Ramos (cell line): ENCODE results near the gene GLDC.
"Not testable (repeated sequence)": the region's sequence is repeated elsewhere in the genome, so short reads cannot be mapped to it uniquely, and the experiment has no call there.

Experiments
- in situ Hi-C: fragments of 300-500 bp; cut with MboI; formaldehyde crosslinking; loops from one replicate; pipeline ENCODE4 v1.14.3; 2022; ENCODE audit warnings: low sequenced_read_pairs; ENCODE audit not compliant: unreplicated experiment

Gene GLDC

DNA sequence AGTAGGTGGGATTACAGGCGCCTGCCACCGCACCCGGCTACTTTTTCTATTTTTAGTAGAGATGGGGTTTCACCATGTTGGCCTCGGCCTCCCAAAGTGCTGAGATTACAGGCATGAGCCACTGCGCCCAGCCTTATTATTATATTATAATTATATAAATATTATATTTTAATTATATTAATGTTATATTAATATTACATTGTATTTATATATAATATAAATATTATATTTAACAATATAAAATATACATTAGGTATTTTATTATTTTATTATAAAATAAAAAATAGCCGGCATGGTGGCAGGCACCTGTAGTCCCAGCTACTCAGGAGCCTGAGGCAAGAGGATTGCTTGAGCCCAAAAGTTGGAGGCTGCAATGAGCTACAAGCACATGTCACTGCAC is 21.6 kb upstream of the GLDC start:
- in situ Hi-C loops, result no loop called here

DNA sequence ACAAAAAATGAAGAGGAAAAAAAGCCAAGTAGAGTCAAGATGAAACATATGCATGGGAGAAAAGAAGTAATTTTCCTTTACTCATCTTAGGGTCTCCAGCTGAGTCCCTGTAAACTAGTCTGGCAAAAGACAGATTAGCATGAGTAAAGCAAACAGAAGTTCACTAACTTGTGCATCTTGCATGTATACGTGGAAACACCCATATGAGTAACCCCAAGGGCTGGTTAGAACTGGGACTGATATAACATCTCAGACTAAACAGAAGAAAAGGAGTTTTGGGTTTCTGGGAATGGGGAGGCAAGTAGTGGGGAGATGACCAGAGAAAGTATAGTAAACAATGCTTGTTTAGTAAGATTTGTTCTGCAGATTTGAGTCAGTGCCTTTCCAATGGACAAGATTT is 20.1 kb upstream of the GLDC start:
- in situ Hi-C loops, result no loop called here

DNA sequence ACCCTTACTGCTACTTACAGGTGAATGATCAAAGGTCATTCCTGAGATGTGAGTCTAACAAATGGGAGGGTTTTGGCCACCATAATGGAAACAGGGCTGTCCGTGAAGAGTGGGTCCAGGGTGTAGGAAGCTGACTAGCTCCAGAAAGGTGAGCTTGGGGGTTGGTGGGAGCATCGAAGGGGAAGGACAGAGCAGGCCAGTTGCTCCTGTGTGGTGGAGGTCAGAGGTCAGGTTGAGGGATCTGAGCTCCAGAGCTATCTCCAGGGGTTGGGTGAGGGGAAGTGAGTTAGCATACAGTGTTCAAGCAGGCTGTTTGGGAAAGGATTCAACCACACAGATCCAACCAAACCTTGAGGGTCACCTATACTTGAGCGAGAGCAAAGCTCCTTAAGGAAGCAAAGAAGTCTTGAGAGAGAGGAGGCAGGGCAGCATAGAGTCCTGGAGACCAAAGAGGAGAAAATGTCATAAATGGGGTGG is 18.7 kb upstream of the GLDC start:
- in situ Hi-C loops, result no loop called here

DNA sequence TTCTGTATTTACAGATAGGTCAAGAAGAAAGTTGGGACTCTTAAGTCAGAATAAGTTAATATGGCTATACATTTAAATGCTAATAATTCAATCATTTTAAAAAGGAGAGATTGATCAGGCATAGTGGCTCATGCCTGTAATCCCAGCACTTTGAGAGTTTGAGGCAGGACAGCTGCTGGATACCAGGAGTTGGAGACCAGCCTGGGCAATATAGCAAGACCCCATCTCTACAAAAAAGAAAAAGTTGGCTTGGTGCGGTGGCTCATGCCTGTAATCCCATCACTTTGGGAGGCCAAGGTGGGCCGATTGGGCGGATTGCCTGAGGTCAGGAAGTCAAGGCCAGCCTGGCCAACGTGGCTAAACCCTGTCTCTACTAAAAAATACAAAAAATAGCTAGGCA is 15.0 kb upstream of the GLDC start:
- in situ Hi-C loops, result no loop called here

DNA sequence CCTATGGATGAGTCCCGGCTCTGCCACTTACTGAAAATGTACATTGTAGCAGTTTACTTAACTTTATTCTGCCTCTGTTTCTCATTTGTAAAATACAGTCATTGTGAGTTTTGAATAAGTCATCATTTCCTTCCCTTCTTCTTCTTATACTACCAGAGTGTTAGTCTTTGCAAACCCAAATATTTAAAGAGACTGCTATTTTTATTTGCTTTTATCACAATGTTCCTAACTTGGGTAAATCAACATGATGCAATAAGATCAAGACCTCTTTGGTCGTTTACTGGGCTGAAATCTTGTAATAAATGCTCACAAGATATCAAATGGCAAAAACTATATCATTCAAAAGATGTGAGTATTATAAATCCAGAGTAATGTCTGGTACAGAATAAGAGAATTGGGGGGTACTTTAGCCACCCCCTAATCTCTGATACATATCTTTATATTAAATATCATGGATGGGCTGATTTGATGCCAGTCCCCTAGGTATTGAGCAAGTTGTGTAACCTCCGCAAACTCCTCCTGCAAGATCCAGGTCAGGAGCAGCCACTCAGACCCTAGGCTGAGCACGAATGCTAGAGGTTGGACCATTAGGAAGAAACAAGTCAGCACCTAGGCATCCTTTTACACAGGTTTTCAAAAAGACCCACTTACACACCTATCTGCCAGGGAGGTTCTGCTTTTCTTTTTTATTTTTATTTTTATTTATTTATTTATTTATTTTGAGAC is 13.3 kb upstream of the GLDC start:
- in situ Hi-C loops, result no loop called here

DNA sequence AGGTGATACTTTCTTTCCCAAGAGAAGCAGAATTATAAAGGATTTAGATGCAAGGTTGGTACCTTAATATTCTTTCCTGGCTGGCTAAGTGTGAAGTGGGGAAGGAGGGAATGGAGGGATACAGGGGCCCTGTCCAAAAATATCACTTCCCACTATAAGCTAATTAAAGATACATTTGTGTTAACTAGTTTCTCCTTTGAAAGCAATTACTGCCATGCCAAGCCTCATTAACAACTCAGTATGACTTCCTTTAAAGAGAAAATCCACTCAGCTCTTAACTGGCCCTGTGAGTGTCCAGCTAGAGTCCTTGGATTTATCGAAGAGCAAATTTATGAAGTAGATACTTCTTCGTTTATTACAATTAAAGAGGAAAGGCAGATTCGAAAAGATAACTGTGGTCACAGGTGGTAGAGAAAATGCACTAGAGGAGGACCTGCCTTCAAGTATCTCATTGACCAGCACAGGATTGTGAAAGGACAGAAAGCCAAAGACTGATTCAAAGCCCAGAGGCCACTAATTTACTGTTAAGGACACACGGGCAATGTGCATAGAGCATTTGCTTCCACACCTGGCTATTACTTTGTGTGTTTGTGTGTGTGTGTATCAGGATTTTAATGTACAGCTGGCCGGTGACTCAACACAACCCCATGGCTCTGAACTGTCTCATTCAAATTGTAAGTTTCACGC is 11.2 kb upstream of the GLDC start:
- in situ Hi-C loops, result no loop called here

DNA sequence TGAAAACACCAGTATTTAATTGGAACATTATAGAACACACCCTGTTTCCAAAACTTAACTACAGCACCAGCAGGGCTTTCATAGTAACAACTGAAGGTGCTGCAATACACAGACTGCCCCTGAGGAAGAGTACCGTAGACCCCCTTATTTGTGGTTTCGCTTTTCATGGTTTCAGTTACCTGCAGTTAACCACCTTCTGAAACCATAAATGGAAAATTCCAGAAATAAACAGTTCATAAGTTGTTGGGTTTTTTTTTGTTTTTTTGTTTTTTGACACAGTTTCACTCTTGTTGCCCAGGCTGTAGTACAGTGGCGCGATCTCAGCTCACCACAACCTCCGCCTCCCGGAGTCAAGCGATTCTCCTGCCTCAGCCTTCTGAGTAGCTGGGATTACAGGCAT is 9.5 kb upstream of the GLDC start:
- in situ Hi-C loops, result no loop called here

DNA sequence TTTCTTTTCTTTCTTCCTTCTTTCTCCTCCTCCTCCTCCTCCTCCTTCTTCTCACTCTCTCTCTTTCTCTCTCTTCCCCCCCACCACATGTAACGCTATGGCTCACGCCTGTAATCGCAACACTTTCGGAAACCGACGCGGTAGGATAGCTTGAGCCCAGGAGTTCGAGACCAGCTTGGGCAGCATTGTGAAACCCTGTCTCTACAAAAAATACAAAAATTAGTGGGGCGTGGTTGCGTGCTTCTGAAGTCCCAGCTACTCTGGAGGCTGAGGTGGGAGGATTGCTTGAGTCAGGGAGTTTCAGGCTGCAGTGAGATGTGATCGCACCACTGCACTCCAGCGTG is 736 bp upstream of the GLDC start:
- in situ Hi-C loops, result no loop called here

DNA sequence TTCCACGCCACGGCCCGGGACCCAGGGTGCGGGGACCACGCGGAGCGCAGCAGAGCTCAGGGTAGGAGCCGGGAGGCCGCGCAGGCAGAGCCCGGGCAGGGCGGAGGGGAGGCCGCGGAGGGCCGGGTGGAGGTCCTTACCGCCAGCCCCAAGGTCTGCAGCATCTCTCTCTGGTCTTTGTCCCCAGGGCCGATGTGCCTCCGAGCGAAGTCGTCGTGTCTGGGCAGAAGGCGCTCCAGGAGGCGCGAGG is 499 bp downstream of the GLDC start:
- in situ Hi-C loops, result not testable (repeated sequence)

DNA sequence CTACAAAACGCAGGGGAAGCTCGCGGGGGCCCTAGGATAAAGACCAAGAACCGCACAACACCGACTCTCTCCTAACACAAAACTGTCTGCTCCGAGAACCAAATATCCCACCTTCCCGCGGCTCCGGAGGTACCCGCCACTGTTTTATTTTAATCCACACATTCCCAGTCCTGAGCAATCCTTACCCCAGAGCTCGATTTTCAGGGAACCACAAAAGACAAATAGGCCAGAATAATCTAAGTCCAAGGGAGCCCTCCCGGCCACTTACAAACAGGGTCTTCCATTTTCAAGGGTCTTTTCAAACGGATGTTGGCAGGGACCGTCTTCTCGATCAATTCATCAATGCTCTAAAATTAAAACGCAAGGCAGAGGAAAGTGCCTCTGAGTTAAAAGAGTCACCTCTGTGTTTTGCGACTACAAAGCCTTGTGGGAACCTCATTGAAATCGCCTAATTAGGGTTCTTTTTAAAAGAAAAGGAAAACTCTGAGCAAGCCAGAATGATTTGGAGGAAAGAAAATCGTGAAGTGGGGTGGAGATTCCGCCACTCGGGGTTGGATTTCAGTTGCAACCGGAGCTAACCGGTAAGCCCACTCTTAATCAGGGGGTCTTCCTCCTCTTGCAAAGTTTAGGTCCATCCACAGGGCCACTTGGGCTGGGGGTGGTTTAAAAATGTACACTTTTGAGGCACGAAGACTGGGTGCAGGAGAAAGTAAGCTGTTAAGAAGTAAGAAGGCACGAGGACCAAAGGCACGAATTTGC is 1.0 kb downstream of the GLDC start:
- in situ Hi-C loops, result no loop called here

DNA sequence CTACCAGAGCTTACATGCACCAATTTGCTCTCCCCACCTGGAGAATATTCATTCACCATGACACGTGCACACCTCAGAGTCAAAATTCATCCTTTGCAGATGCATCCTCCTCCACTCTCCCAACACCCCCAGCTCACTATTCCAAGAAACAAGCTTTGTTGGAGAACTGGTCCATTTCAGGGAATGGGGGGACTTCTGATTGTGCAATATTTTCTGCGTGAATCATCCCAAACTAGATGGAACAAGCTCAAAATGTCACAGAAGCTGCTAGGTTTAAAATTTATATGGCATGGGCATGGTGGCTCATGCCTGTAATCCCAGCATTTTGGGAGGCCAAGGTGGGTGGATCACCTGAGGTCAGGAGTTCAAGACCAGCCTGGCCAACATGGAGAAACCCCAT is 3.6 kb downstream of the GLDC start:
- in situ Hi-C loops, result no loop called here

DNA sequence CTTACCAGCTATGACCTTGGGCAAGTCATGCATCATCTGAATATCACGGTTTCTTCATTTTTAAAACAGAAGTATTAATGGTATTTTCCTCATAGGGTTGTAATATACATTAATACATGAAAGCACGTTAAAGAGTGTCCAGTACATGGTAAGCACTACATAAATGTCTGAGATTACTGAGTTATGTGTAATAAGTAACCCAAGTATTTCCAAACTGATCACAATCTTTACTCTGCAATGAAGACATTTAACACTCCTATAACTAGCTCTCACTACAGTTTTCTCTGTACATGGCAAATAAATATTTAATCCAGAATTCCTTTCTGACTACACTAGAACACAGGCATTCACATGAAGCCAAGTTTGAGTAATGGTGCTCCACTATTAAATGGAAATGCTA is 4.0 kb downstream of the GLDC start:
- in situ Hi-C loops, result no loop called here

DNA sequence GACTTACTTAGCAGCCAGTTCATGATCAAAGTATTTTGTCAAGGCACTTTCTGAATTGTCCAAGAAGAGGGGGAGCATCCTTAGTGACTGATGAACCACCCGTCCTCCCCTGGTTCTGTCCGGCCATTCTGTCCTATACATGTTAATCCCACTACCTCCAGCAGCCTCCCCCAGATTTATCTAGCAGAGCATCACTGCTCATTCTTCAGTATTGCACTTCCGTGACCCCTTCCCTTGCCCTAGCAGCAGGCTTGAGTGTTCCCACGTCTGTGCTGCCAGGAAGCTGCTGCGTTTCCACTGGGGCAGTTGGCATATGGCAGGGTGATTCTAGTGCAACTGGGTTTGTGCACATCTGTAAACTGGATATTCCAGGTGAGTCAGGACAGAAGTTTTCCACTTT is 4.5 kb downstream of the GLDC start:
- in situ Hi-C loops, result no loop called here

DNA sequence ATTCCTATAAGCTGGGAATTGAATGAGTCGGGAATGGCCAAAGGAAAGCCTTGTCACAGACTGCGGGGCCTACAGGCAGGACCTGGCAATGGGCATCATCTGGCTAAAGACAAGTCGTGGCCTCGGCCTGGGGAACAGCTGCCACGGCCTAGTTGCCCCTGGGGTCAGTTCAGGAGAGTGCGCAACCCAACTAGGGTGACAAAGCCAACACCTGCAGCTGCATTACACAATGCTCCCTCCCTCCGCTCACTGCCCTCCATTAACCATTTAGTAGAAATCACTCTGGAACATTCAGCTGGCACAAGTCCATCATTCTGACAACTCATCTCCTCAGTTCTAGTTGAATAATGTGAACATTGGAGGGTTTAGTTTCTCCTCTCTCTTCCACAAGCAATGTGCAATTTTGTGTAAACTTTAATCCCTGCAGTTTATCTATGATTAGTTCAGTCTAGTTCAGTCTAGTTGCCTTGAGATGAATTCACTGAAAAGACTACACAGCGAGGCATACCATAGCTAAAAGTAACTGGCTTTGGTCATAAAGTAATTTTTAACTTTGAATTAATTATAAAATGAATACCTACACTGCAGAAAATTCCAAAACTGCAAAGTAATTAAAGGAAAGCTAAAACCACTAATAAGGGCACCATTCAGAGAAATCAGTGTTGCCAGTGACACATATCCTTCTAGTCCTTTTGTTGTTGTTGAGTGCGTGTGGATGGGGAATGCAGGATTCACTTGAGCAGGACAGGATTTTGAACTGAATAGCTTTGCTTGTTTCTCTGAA is 5.1 kb downstream of the GLDC start:
- in situ Hi-C loops, result no loop called here

DNA sequence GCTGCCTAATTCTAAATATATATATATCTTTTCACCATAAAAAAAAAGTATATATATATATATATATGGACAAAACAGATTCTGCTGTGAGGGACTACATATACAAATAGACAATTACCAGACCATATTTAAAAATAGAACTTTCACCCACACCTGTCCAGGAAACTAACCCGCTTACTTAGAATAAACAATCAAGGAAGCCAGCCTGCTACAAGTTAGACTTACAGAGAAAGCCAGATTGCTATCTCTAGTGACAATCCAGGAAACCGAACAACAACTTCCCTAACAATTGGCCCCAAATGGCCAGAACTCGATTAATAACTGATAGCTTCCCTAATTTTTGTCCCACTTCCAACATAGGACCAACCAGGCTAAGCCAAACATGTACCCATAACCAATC is 5.9 kb downstream of the GLDC start:
- in situ Hi-C loops, result no loop called here

DNA sequence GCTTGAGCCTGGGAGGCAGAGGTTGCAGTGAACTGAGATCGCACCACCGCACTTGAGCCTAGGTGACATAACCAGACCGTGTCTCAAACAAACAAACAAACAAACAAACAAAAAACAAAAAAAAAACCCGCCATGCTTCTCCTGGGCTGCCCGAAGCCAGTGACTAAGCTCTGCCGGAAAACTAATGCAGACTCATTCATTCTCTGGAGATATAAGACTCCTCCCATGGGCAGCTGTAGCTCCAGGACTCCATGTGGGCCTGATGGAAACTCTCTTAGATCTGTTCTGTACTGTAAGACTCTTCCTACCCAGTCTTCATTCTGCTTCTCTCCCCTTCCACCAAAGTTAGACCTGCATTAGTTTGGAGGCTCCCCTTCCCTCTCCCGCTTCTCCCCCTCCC is 11.1 kb downstream of the GLDC start:
- in situ Hi-C loops, result no loop called here

DNA sequence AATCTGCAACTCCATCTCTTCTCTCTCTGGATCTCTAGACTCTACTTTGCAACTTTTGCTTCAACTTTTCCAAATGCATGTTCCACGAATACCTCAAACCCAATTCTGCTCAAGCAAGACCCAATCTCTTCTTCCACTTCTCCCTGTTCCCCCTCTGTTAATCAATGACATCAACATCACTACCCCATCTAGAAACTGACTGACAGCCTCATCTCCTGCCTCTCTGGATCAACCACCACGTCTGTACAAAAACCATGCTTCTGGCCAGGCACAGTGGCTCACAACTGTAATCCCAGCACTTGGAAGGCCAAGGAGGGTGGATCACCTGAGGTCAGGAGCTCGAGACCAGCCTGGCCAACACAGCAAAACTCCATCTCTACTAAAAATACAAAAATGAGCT is 12.2 kb downstream of the GLDC start:
- in situ Hi-C loops, result no loop called here

DNA sequence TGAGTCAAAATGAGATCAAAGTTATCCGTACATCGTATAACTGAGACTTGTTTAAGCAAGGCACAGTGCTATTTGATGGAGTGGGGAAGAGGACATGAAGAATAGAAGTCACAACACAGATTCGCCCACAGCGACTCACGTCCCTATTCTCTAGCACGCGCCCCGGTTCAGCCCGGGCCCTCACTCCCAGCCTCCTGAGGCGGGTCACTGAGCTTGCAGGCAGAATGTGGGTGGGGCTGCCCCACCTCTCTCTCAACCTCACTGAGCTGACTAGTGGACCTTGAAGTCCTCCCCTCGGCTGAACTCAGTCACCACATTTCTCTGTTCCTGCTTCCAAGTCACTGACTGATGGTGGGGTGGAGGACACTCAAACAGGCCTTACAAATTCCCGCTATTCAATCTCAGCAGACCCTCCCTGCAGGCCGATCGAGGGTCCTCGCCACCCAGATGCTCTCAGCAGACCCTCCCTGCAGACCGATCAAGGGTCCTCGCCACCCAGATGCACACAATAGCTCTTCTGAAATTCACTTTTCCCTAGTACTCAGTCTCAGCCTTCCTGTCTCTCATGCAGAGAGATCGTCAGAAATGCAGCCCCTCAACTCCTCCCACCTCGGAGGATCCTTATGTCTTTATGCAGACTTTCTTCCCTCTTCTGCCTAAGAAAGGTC is 12.9 kb downstream of the GLDC start:
- in situ Hi-C loops, result no loop called here

DNA sequence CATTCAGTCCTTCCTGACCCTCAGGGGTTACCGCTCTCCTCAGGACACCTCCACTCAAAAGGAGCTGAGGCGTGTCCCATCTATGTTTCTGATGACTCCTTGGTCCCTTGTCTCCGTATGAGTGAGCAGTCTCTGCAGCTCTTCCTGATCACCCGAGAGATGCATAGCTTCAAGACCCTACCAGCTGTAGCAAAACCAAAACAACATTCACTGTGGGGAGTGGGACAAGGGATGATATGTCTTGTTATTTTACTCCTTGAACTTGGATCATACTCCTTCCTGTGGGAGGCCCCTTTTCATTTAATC is 14.4 kb downstream of the GLDC start:
- in situ Hi-C loops, result no loop called here

DNA sequence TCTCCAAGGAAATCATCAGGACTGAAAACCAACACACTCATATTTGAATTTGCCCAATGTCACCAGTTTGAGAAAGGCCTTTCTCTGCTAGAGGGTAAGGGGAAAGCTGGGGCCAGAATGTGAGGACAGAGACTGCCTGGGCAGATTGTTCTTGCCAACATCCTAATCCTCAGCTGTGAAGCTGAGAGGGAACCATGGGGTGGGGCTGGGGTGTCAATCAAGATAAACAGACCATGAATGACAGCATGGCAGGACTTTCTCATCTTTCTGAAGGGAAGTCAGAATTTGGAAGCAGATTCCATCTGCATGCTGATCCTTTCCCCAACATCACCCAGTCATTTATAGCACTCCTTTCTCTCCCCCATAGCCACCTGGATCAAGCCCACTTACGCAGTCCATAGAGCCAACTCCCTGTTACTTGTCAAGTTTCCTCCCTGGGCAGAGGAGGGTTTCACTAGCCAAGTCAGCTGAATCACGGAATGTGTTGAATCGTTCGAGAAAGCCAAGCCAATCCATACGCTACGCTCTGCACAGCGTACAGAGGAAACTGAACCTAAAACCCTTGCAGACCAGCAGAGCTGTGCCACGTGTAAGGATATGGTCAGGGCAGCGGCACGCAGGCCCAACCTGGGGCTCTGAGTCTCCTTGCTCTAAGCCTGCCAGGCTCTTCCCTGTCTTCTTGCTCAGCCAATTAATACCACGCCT is 14.9 kb downstream of the GLDC start:
- in situ Hi-C loops, result no loop called here
